ENCODE measurements around the gene RFNG. TPM values are rescaled to one million over a fixed set of nuclear protein-coding genes. Genes with fewer than 3 reads are reported as not detected.

RFNG gene
- total and polyA plus RNA-seq, 2 of the 13 experiments (the other 11 are each of a cell fraction or from before 2014, with no cell fraction given): 61.4 to 64.0 TPM

GRCh38 chr17:82056729-82057621, 5.4 kb upstream of the RFNG start (continued):
- peak; percentile 27; the same call in 1 of the 2 replicates for TF ChIP-seq ZKSCAN5 (CRISPR knock-in tag; IDR thresholded peaks at IDR 0.05)
- TF ChIP-seq ARHGAP35 (CRISPR knock-in tag; IDR thresholded peaks at IDR 0.05; ENCODE audit: borderline replicate concordance): peak; percentile 55; the same call in 1 of the 2 replicates
- no peak for TF ChIP-seq TEAD2 (CRISPR knock-in tag; IDR thresholded peaks at IDR 0.05)
- TF ChIP-seq MATR3 (CRISPR knock-in tag; IDR thresholded peaks at IDR 0.05): no peak
- TF ChIP-seq ZNF724P (CRISPR knock-in tag; IDR thresholded peaks at IDR 0.05; ENCODE audit: borderline replicate concordance): no peak
- no peak; the same call in none of the 2 replicates for TF ChIP-seq NCOA1 (CRISPR knock-in tag; IDR thresholded peaks at IDR 0.05)
- TF ChIP-seq, protein P1, sequence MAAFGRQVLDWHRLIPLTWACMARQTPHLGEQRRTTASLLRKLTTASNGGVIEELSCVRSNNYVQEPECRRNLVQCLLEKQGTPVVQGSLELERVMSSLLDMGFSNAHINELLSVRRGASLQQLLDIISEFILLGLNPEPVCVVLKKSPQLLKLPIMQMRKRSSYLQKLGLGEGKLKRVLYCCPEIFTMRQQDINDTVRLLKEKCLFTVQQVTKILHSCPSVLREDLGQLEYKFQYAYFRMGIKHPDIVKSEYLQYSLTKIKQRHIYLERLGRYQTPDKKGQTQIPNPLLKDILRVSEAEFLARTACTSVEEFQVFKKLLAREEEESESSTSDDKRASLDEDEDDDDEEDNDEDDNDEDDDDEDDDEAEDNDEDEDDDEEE (CRISPR knock-in tag; IDR thresholded peaks at IDR 0.05): no peak
- peak; percentile 67 for TF ChIP-seq ELF3 (CRISPR knock-in tag; IDR thresholded peaks at IDR 0.05)
- TF ChIP-seq DR1 (CRISPR knock-in tag; IDR thresholded peaks at IDR 0.05): no peak; the same call in 1 of the 2 replicates
- no peak for TF ChIP-seq AKNA (CRISPR knock-in tag; IDR thresholded peaks at IDR 0.05; ENCODE audit: borderline replicate concordance)
- TF ChIP-seq ZNF570 (CRISPR knock-in tag; IDR thresholded peaks at IDR 0.05; ENCODE audit: borderline replicate concordance): 0 out of 2 replicates have a peak, but pooled peaks have one; percentile 30
- peak; percentile 73; the same call in 1 of the 2 replicates for TF ChIP-seq ZNF792 (CRISPR knock-in tag; IDR thresholded peaks at IDR 0.05)
- no peak for TF ChIP-seq EHMT2 (IDR thresholded peaks at IDR 0.05; ENCODE audit: borderline replicate concordance, low read depth, low read length)
- TF ChIP-seq, protein P2, sequence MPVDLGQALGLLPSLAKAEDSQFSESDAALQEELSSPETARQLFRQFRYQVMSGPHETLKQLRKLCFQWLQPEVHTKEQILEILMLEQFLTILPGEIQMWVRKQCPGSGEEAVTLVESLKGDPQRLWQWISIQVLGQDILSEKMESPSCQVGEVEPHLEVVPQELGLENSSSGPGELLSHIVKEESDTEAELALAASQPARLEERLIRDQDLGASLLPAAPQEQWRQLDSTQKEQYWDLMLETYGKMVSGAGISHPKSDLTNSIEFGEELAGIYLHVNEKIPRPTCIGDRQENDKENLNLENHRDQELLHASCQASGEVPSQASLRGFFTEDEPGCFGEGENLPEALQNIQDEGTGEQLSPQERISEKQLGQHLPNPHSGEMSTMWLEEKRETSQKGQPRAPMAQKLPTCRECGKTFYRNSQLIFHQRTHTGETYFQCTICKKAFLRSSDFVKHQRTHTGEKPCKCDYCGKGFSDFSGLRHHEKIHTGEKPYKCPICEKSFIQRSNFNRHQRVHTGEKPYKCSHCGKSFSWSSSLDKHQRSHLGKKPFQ (CRISPR knock-in tag; IDR thresholded peaks at IDR 0.05; ENCODE audit: insufficient replicate concordance): no peak
- no peak; the same call in 1 of the 2 replicates for TF ChIP-seq DRAP1 (CRISPR knock-in tag; IDR thresholded peaks at IDR 0.05)
- TF ChIP-seq, protein P3, sequence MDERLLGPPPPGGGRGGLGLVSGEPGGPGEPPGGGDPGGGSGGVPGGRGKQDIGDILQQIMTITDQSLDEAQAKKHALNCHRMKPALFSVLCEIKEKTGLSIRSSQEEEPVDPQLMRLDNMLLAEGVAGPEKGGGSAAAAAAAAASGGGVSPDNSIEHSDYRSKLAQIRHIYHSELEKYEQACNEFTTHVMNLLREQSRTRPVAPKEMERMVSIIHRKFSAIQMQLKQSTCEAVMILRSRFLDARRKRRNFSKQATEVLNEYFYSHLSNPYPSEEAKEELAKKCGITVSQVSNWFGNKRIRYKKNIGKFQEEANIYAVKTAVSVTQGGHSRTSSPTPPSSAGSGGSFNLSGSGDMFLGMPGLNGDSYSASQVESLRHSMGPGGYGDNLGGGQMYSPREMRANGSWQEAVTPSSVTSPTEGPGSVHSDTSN (CRISPR knock-in tag; IDR thresholded peaks at IDR 0.05): no peak
- no peak for TF ChIP-seq CCDC6 (CRISPR knock-in tag; IDR thresholded peaks at IDR 0.05)
- peak; percentile 73 for TF ChIP-seq RXRA (CRISPR knock-in tag; IDR thresholded peaks at IDR 0.05)
- peak; percentile 51; the same call in 1 of the 2 replicates for TF ChIP-seq RARG (CRISPR knock-in tag; IDR thresholded peaks at IDR 0.05; ENCODE audit: low read depth)
- 0 out of 2 replicates have a peak, but pooled peaks have one; percentile 49 for TF ChIP-seq KLF9 (CRISPR knock-in tag; IDR thresholded peaks at IDR 0.05; ENCODE audit: low read depth)
